Upper lobe of right lung (tissue), 1 donor: ENCODE measurements around the gene FAM180A. TPM values are rescaled to one million over a fixed set of nuclear protein-coding genes. Genes with fewer than 3 reads are reported as not detected.

ENCODE experiments used
- ATAC-seq: fragments of 200-7000 bp; cut with Tn5 transposase; one replicate; pipeline ENCODE4 v1.9.1; 2020; ENCODE audit warnings: mild to moderate bottlenecking, moderate library complexity
- DNase-seq: peaks from one replicate; pipeline ENCODE4 v3.0.0-alpha.2; 2020
- H3K27ac ChIP-seq: fragments of 200-600 bp; one replicate; pipeline ENCODE4 v1.8.0; 2022
- H3K27me3 ChIP-seq: fragments of 200-600 bp; one replicate; pipeline ENCODE4 v1.8.0; 2022; ENCODE audit warnings: mild to moderate bottlenecking
- H3K36me3 ChIP-seq: fragments of 200-600 bp; one replicate; pipeline ENCODE4 v1.8.0; 2022
- H3K4me1 ChIP-seq: fragments of 200-600 bp; one replicate; pipeline ENCODE4 v1.8.0; 2022
- H3K4me3 ChIP-seq: fragments of 200-600 bp; one replicate; pipeline ENCODE4 v1.8.0; 2022; ENCODE audit warnings: mild to moderate bottlenecking
- H3K9me3 ChIP-seq: fragments of 200-600 bp; one replicate; pipeline ENCODE4 v1.8.0; 2022
- CTCF ChIP-seq: fragments of 200-600 bp; IDR thresholded peaks from one replicate; pipeline ENCODE4 v1.8.0; 2022; ENCODE audit warnings: antibody characterized with exemption
- intact Hi-C: fragments of 100-400 bp; cut with DNase I; formaldehyde crosslinking; loops from one replicate; pipeline ENCODE4 v1.11.0; 2022
- total RNA-seq: library from RNA; stranded (reverse); fragmentation: NEBNext Ultra II Directional; extraction: Animal tissue kit (Norgen Biotek cat#: 25700); gene quantifications from one replicate; pipeline ENCODE4 v1.2.1, GENCODE V29; 2021
- donor health status: DM: no; HTN: yes; CAD: no; lungs with severe emphysema.

The FAM180A gene
- total RNA-seq, 1 donor from 2014 or later = 6.8 TPM

DNA sequence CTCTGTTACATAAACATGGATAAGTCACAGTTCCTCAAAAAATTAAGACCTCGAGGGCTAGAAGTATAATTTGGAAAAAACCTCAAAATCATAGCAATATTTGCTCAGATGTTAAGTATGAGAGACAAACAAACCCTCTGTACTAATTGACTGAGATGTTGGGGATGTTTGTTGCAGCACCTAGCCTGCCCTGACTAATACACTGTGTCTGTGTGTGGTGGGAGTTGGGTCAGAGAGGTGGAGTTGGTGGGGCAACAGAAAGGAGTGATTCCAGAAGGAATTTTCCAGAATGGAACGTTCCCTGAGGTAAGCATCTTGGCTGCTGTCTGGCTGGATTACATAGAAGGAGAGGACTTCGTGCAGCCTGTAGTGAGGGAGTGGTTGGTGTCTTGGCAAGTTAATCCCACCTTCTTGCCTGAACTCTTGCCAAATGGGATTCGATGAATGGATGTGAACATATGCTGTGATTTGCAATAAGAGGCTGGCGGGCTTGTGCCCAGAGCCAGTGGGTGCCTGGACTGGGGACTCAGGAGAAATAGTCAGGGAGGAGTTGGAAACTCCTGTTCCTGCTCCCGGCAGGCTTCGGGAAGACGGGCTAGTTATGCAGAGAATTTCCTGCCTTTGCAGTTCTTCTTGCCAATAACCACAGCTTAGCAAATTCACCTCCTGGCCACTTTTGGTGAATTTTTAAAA, 9.3 kb upstream of the FAM180A start:
- Histone ChIP-seq H3K27ac (peak overlapping the region; percentile 86), H3K4me1 (peaks cover 5% of the 10 kb centered on the region), H3K27me3 (no peaks in the 10 kb centered on the region), H3K36me3 (no peaks in the 10 kb centered on the region), H3K4me3 (peak overlapping the region; percentile 38), H3K9me3 (no peaks in the 10 kb centered on the region)
- no peak for TF ChIP-seq CTCF
- intact Hi-C loops = no loop called here
- DNase-seq = no peak
- ATAC-seq = peak; percentile 33

GRCh38 chr7:135756191-135756590, 7.6 kb upstream of the FAM180A start:
- ATAC-seq = no peak
- peaks cover 5% of the 10 kb centered on the region for H3K4me1 ChIP-seq
- intact Hi-C loops = no loop called here
- no peak for DNase-seq
- no peaks in the 10 kb centered on the region for H3K9me3 ChIP-seq
- no peak for TF ChIP-seq CTCF
- H3K4me3 ChIP-seq = no peak overlapping the region
- H3K36me3 ChIP-seq = no peaks in the 10 kb centered on the region
- no peak overlapping the region for H3K27ac ChIP-seq
- no peaks in the 10 kb centered on the region for H3K27me3 ChIP-seq

- intact Hi-C loops = no loop called here
- Histone ChIP-seq H3K36me3 (no peaks in the 10 kb centered on the region), H3K9me3 (no peaks in the 10 kb centered on the region), H3K4me1 (peaks cover 5% of the 10 kb centered on the region), H3K27ac (no peak overlapping the region), H3K4me3 (no peak overlapping the region), H3K27me3 (no peaks in the 10 kb centered on the region)
- ATAC-seq (no peak), DNase-seq (no peak)
- TF ChIP-seq CTCF = no peak
These were observed 6.7 kb upstream of the FAM180A start for GRCh38 chr7:135755351-135755753.

- Histone ChIP-seq H3K27me3 (no peaks in the 10 kb centered on the region), H3K4me1 (peaks cover 2% of the 10 kb centered on the region), H3K9me3 (no peaks in the 10 kb centered on the region), H3K27ac (no peak overlapping the region), H3K36me3 (no peaks in the 10 kb centered on the region), H3K4me3 (no peak overlapping the region)
- intact Hi-C loops = no loop called here
- no peak for TF ChIP-seq CTCF
- ATAC-seq (no peak), DNase-seq (no peak)
These were observed 5.2 kb upstream of the FAM180A start for GRCh38 chr7:135753616-135754413.

- Histone ChIP-seq H3K36me3 (no peaks in the 10 kb centered on the region), H3K27ac (no peak overlapping the region), H3K4me3 (peak overlapping the region; percentile 40), H3K4me1 (peaks cover 5% of the 10 kb centered on the region), H3K27me3 (no peaks in the 10 kb centered on the region), H3K9me3 (no peaks in the 10 kb centered on the region)
- TF ChIP-seq CTCF = no peak
- no peak for ATAC-seq
- intact Hi-C loops = no loop called here
- DNase-seq = no peak
These were observed 1.2 kb downstream of the FAM180A start for GRCh38 chr7:135747366-135747765.
